ENCODE results near the gene EFHC1.

The EFHC1 gene

DNA sequence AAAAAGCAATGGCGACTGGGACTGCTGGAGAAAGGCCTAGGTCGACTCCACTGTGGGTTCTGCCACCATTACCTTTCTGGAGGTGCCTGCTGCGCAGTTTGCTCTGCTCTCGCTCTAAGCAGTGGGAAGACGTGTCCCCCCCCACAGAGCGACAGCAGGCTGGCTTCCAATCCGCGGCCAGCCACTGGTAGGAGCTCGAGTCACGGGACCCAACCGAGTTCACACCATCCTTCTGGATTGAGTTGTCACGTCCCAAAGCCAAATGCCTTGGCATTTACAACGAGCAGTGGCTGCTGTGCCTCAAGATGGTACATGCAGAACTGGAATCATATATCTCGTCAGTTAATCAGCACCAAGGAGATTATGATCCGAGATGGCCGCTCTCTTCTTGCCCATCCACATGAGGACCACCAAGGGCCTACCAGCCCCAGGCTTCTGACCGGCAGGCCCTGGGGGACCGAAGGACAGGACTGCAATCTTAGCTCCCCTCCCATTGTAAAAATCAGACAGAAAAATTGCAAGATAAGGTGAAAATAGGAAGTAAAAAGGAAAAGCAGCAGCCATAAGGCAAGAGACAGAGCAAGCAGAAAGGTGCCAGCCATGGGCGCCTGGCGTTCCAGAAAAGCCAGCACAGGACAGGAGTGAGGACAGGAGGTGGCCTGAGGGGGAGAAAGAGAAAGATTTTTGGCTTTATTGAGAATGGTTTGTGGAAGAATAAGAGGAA lies 82.3 kb downstream of the EFHC1 start:
- Histone ChIP-seq H3K27ac (ENCODE audit: low read depth, low read length) (no peak overlapping the region), H3K4me1 (ENCODE audit: control insufficient read depth, insufficient read depth, low read length) (0 out of 2 replicates have a peak, but pooled peaks cover 10% of the 10 kb centered on the region), H3K27me3 (ENCODE audit: control insufficient read depth, insufficient read depth, low read length) (no peaks in the 10 kb centered on the region), H3K36me3 (ENCODE audit: control insufficient read depth, insufficient read depth, low read length) (peaks cover 34% of the 10 kb centered on the region), H3K9me3 (ENCODE audit: control insufficient read depth, insufficient read depth, low read length) (no peaks in the 10 kb centered on the region), H3K9ac (ENCODE audit: low read depth, low read length) (no peak overlapping the region), H3K4me3 (ENCODE audit: low read depth, low read length) (no peak overlapping the region)

GRCh38 chr6:52503323-52503747 lies 83.2 kb downstream of the EFHC1 start:
- Histone ChIP-seq H3K9ac (ENCODE audit: low read depth, low read length) (no peak overlapping the region), H3K9me3 (ENCODE audit: control insufficient read depth, insufficient read depth, low read length) (no peaks in the 10 kb centered on the region), H3K4me3 (ENCODE audit: low read depth, low read length) (no peak overlapping the region), H3K27me3 (ENCODE audit: control insufficient read depth, insufficient read depth, low read length) (no peaks in the 10 kb centered on the region), H3K27ac (ENCODE audit: low read depth, low read length) (no peak overlapping the region), H3K36me3 (ENCODE audit: control insufficient read depth, insufficient read depth, low read length) (peaks cover 42% of the 10 kb centered on the region), H3K4me1 (ENCODE audit: control insufficient read depth, insufficient read depth, low read length) (0 out of 2 replicates have a peak, but pooled peaks cover 10% of the 10 kb centered on the region)

DNA sequence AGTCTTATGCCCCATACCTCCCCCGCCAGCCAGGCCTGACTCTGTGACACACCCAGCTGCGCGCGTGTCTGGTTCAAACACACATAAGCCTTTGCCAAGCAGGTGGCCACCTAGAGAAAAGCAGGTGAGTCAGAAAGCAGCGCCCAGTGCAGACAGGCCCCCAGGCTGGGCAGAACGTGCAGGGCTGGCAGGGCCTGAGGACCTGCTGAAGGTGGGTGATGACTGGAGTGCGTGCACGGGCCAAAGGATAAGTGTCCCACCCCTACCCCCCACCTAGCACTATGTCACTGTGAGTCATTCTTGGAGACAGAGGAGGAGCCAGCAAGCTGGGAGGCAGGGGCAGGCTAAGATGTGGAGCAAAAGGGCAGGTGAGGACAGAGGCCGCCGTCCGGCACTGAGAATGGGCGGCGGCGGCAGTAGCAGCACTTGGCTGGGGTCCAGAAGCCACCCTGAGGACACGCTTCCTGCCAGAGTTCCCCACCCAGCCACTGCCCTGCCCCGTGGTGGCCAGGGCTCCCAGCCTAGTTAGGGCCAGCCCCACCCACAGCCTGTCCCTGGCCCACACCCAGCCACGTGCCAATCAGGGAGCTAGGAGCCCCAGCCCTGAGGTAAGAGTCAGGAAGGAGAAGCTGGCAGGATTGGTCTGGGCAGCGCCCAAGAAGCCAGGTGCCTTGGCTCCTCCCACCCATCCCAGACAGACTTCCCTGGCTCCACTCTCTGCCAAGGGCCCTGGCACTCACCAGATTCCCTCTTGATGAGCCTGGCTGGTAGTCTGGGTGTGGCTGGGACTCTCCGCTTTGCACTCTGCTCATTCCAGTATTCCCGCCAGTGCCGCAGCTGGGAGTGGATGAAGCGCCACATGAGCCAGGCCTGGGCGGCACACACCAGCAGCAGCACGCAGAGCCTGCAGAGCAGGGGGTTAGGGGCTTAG lies 84.0 kb downstream of the EFHC1 start:
- H3K36me3 ChIP-seq (ENCODE audit: control insufficient read depth, insufficient read depth, low read length) = peaks cover 48% of the 10 kb centered on the region
- H3K27ac ChIP-seq (ENCODE audit: low read depth, low read length) = peak overlapping the region; percentile 0
- H3K4me3 ChIP-seq (ENCODE audit: low read depth, low read length) = no peak overlapping the region

DNA sequence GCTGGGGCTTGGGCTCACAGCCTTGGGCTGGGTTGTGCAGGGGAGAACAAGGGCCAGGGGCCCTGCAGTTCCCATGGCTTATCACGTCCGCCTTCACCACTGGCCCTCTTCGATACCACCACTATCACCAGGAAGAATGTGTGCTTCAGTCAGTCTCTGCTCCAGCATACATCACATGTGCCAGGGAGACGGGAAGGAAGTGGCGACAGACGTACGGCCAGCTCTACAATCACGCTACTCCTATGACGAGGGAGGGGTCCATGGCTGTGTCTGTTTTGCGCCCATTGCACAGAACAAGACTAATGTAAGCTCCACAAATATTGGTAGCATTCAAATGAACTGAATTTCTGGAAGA lies 84.6 kb downstream of the EFHC1 start:
- no peak overlapping the region for H3K9ac ChIP-seq (ENCODE audit: low read depth, low read length)

More for the DNA sequence above, 84.0 kb downstream of the EFHC1 start:
- Histone ChIP-seq H3K9me3 (ENCODE audit: control insufficient read depth, insufficient read depth, low read length) (no peaks in the 10 kb centered on the region), H3K27me3 (ENCODE audit: control insufficient read depth, insufficient read depth, low read length) (no peaks in the 10 kb centered on the region), H3K9ac (ENCODE audit: low read depth, low read length) (no peak overlapping the region), H3K4me1 (ENCODE audit: control insufficient read depth, insufficient read depth, low read length) (0 out of 2 replicates have a peak, but pooled peaks cover 6% of the 10 kb centered on the region)

GRCh38 chr6:52505726-52506409 lies 85.7 kb downstream of the EFHC1 start:
- H3K9ac ChIP-seq (ENCODE audit: low read depth, low read length) = no peak overlapping the region
- no peaks in the 10 kb centered on the region for H3K27me3 ChIP-seq (ENCODE audit: control insufficient read depth, insufficient read depth, low read length)
- H3K4me3 ChIP-seq (ENCODE audit: low read depth, low read length) = no peak overlapping the region
- H3K27ac ChIP-seq (ENCODE audit: low read depth, low read length) = no peak overlapping the region
- peaks cover 53% of the 10 kb centered on the region for H3K36me3 ChIP-seq (ENCODE audit: control insufficient read depth, insufficient read depth, low read length)
- no peaks in the 10 kb centered on the region for H3K9me3 ChIP-seq (ENCODE audit: control insufficient read depth, insufficient read depth, low read length)
- H3K4me1 ChIP-seq (ENCODE audit: control insufficient read depth, insufficient read depth, low read length) = peaks cover 18% of the 10 kb centered on the region

More for the DNA sequence above, 84.6 kb downstream of the EFHC1 start:
- H3K27me3 ChIP-seq (ENCODE audit: control insufficient read depth, insufficient read depth, low read length) = no peaks in the 10 kb centered on the region
- no peaks in the 10 kb centered on the region for H3K9me3 ChIP-seq (ENCODE audit: control insufficient read depth, insufficient read depth, low read length)
- no peak overlapping the region for H3K27ac ChIP-seq (ENCODE audit: low read depth, low read length)
- H3K36me3 ChIP-seq (ENCODE audit: control insufficient read depth, insufficient read depth, low read length) = peaks cover 53% of the 10 kb centered on the region
- peaks cover 7% of the 10 kb centered on the region for H3K4me1 ChIP-seq (ENCODE audit: control insufficient read depth, insufficient read depth, low read length)
- H3K4me3 ChIP-seq (ENCODE audit: low read depth, low read length) = no peak overlapping the region

GRCh38 chr6:52506476-52506875 lies 86.3 kb downstream of the EFHC1 start:
- H3K9me3 ChIP-seq (ENCODE audit: control insufficient read depth, insufficient read depth, low read length) = no peaks in the 10 kb centered on the region
- peaks cover 58% of the 10 kb centered on the region for H3K36me3 ChIP-seq (ENCODE audit: control insufficient read depth, insufficient read depth, low read length)

GRCh38 chr6:52507557-52508260 lies 87.6 kb downstream of the EFHC1 start:
- Histone ChIP-seq H3K27me3 (ENCODE audit: control insufficient read depth, insufficient read depth, low read length) (no peaks in the 10 kb centered on the region), H3K9ac (ENCODE audit: low read depth, low read length) (no peak overlapping the region), H3K27ac (ENCODE audit: low read depth, low read length) (no peak overlapping the region), H3K4me3 (ENCODE audit: low read depth, low read length) (no peak overlapping the region), H3K36me3 (ENCODE audit: control insufficient read depth, insufficient read depth, low read length) (peaks cover 54% of the 10 kb centered on the region), H3K4me1 (ENCODE audit: control insufficient read depth, insufficient read depth, low read length) (peaks cover 24% of the 10 kb centered on the region), H3K9me3 (ENCODE audit: control insufficient read depth, insufficient read depth, low read length) (no peaks in the 10 kb centered on the region)

More at GRCh38 chr6:52506476-52506875, 86.3 kb downstream of the EFHC1 start:
- Histone ChIP-seq H3K4me3 (ENCODE audit: low read depth, low read length) (no peak overlapping the region), H3K27me3 (ENCODE audit: control insufficient read depth, insufficient read depth, low read length) (no peaks in the 10 kb centered on the region), H3K4me1 (ENCODE audit: control insufficient read depth, insufficient read depth, low read length) (peaks cover 18% of the 10 kb centered on the region), H3K9ac (ENCODE audit: low read depth, low read length) (no peak overlapping the region), H3K27ac (ENCODE audit: low read depth, low read length) (no peak overlapping the region)

- no peak overlapping the region for H3K27ac ChIP-seq (ENCODE audit: low read depth, low read length)
- H3K9ac ChIP-seq (ENCODE audit: low read depth, low read length) = no peak overlapping the region
- no peaks in the 10 kb centered on the region for H3K27me3 ChIP-seq (ENCODE audit: control insufficient read depth, insufficient read depth, low read length)
- no peak overlapping the region for H3K4me3 ChIP-seq (ENCODE audit: low read depth, low read length)
- H3K4me1 ChIP-seq (ENCODE audit: control insufficient read depth, insufficient read depth, low read length) = peaks cover 24% of the 10 kb centered on the region
- no peaks in the 10 kb centered on the region for H3K9me3 ChIP-seq (ENCODE audit: control insufficient read depth, insufficient read depth, low read length)
- peaks cover 52% of the 10 kb centered on the region for H3K36me3 ChIP-seq (ENCODE audit: control insufficient read depth, insufficient read depth, low read length)
Observed at GRCh38 chr6:52508261-52508739, 88.2 kb downstream of the EFHC1 start.

GRCh38 chr6:52509281-52510212 lies 89.4 kb downstream of the EFHC1 start:
- H3K27me3 ChIP-seq (ENCODE audit: control insufficient read depth, insufficient read depth, low read length) = no peaks in the 10 kb centered on the region
- no peak overlapping the region for H3K4me3 ChIP-seq (ENCODE audit: low read depth, low read length)
- no peak overlapping the region for H3K27ac ChIP-seq (ENCODE audit: low read depth, low read length)
- peaks cover 57% of the 10 kb centered on the region for H3K36me3 ChIP-seq (ENCODE audit: control insufficient read depth, insufficient read depth, low read length)
- no peak overlapping the region for H3K9ac ChIP-seq (ENCODE audit: low read depth, low read length)
- H3K4me1 ChIP-seq (ENCODE audit: control insufficient read depth, insufficient read depth, low read length) = peaks cover 21% of the 10 kb centered on the region
- H3K9me3 ChIP-seq (ENCODE audit: control insufficient read depth, insufficient read depth, low read length) = no peaks in the 10 kb centered on the region
